Upper lobe of left lung (tissue), 4 donors: Measurements from ENCODE around the gene SLC35F2.

ENCODE experiments used
- POLR2AphosphoS5 ChIP-seq, 2 donors: sonication (generic); formaldehyde crosslinking; IDR thresholded peaks; one replicate each; pipeline ENCODE4 v1.5.1; 2017; ENCODE audit warnings: antibody characterized with exemption in 2 of 2
- TF ChIP-seq, protein P1 (sequence below), 6 experiments: fragments of 450-650 bp in 4 of 6; fragments of 200-600 bp in 2 of 6; sonication (generic) in 2 of 6; IDR thresholded peaks; one replicate each; pipeline ENCODE4 v1.5.1; 2016 to 2019; ENCODE audit warnings: antibody characterized with exemption in 6 of 6

- TF ChIP-seq POLR2AphosphoS5 (IDR thresholded peaks at IDR 0.05) = no peak
- TF ChIP-seq, protein P1, sequence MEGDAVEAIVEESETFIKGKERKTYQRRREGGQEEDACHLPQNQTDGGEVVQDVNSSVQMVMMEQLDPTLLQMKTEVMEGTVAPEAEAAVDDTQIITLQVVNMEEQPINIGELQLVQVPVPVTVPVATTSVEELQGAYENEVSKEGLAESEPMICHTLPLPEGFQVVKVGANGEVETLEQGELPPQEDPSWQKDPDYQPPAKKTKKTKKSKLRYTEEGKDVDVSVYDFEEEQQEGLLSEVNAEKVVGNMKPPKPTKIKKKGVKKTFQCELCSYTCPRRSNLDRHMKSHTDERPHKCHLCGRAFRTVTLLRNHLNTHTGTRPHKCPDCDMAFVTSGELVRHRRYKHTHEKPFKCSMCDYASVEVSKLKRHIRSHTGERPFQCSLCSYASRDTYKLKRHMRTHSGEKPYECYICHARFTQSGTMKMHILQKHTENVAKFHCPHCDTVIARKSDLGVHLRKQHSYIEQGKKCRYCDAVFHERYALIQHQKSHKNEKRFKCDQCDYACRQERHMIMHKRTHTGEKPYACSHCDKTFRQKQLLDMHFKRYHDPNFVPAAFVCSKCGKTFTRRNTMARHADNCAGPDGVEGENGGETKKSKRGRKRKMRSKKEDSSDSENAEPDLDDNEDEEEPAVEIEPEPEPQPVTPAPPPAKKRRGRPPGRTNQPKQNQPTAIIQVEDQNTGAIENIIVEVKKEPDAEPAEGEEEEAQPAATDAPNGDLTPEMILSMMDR (IDR thresholded peaks at IDR 0.05) = no peak
These were observed 47.7 kb downstream of the SLC35F2 start for GRCh38 chr11:107810875-107811274.
